ENCODE data around the gene ASGR2. TPM values are rescaled to one million over a fixed set of nuclear protein-coding genes. Genes with fewer than 3 reads are reported as not detected.
"Not testable (repeated sequence)": the region's sequence is repeated elsewhere in the genome, so short reads cannot be mapped to it uniquely, and the experiment has no call there.

The ASGR2 gene
- total RNA-seq, 1 donor from 2014 or later: 2.7 TPM

GRCh38 chr17:7102421-7102820, 12.2 kb downstream of the ASGR2 start:
- no peak overlapping the region for H3K27ac Mint-ChIP-seq
- no peaks in the 10 kb centered on the region for H3K36me3 Mint-ChIP-seq (ENCODE audit: insufficient read depth)
- peaks cover 4% of the 10 kb centered on the region for H3K9me3 Mint-ChIP-seq (ENCODE audit: low read depth)
- no peak for DNase-seq (ENCODE audit: low spot score, unreplicated experiment)
- no peaks in the 10 kb centered on the region for H3K4me1 Mint-ChIP-seq (ENCODE audit: low read depth)
- H3K27me3 Mint-ChIP-seq: peaks cover 28% of the 10 kb centered on the region
- no peak for TF ChIP-seq CTCF (IDR thresholded peaks at IDR 0.05; ENCODE audit: unreplicated experiment)
- no peak overlapping the region for H3K4me3 Mint-ChIP-seq (ENCODE audit: low read depth)

GRCh38 chr17:7101531-7101930, 13.1 kb downstream of the ASGR2 start:
- no peak overlapping the region for H3K4me3 Mint-ChIP-seq (ENCODE audit: low read depth)
- no peak overlapping the region for H3K27ac Mint-ChIP-seq
- no peak for TF ChIP-seq CTCF (IDR thresholded peaks at IDR 0.05; ENCODE audit: unreplicated experiment)
- H3K4me1 Mint-ChIP-seq (ENCODE audit: low read depth): no peaks in the 10 kb centered on the region
- peaks cover 4% of the 10 kb centered on the region for H3K9me3 Mint-ChIP-seq (ENCODE audit: low read depth)
- peaks cover 28% of the 10 kb centered on the region for H3K27me3 Mint-ChIP-seq
- no peaks in the 10 kb centered on the region for H3K36me3 Mint-ChIP-seq (ENCODE audit: insufficient read depth)
- DNase-seq (ENCODE audit: low spot score, unreplicated experiment): no peak

GRCh38 chr17:7100641-7101379, 13.8 kb downstream of the ASGR2 start:
- H3K4me3 Mint-ChIP-seq (ENCODE audit: low read depth); H3K9me3 Mint-ChIP-seq (ENCODE audit: low read depth): not testable (repeated sequence)

GRCh38 chr17:7098802-7099459, 15.7 kb downstream of the ASGR2 start:
- Mint-ChIP-seq H3K4me1 (ENCODE audit: low read depth) (no peaks in the 10 kb centered on the region), H3K9me3 (ENCODE audit: low read depth) (peaks cover 4% of the 10 kb centered on the region), H3K27me3 (peaks cover 35% of the 10 kb centered on the region), H3K4me3 (ENCODE audit: low read depth) (no peak overlapping the region), H3K27ac (no peak overlapping the region), H3K36me3 (ENCODE audit: insufficient read depth) (no peaks in the 10 kb centered on the region)
- TF ChIP-seq CTCF (IDR thresholded peaks at IDR 0.05; ENCODE audit: unreplicated experiment): no peak
- DNase-seq (ENCODE audit: low spot score, unreplicated experiment): no peak

More at GRCh38 chr17:7100641-7101379, 13.8 kb downstream of the ASGR2 start:
- DNase-seq (ENCODE audit: low spot score, unreplicated experiment); H3K4me1 Mint-ChIP-seq (ENCODE audit: low read depth); H3K36me3 Mint-ChIP-seq (ENCODE audit: insufficient read depth); H3K27ac Mint-ChIP-seq: not testable (repeated sequence)
- H3K27me3 Mint-ChIP-seq: peaks cover 28% of the 10 kb centered on the region

- no peak for DNase-seq (ENCODE audit: low spot score, unreplicated experiment)
- no peak overlapping the region for H3K27ac Mint-ChIP-seq
- H3K4me3 Mint-ChIP-seq (ENCODE audit: low read depth): no peak overlapping the region
- H3K4me1 Mint-ChIP-seq (ENCODE audit: low read depth): no peaks in the 10 kb centered on the region
- no peaks in the 10 kb centered on the region for H3K36me3 Mint-ChIP-seq (ENCODE audit: insufficient read depth)
- H3K9me3 Mint-ChIP-seq (ENCODE audit: low read depth): peaks cover 4% of the 10 kb centered on the region
- peaks cover 29% of the 10 kb centered on the region for H3K27me3 Mint-ChIP-seq
- TF ChIP-seq CTCF (IDR thresholded peaks at IDR 0.05; ENCODE audit: unreplicated experiment): no peak
Observed at GRCh38 chr17:7097940-7098339, 16.7 kb downstream of the ASGR2 start.
